A549 treated with RU486 at 1 μM for 4 hours (cell line): ENCODE data around the gene ITIH5. TPM values are rescaled to one million over a fixed set of nuclear protein-coding genes. Genes with fewer than 3 reads are reported as not detected.

Experiments used
- total RNA-seq: library from RNA; stranded (reverse); fragments of 200-300 nt; extraction: Qiagen RNA extraction; gene quantifications from 5 replicates; pipeline ENCODE4 v1.2.3, GENCODE V29; 2022; ENCODE audit warnings: low read depth

The ITIH5 gene
- total RNA-seq = 0.03 to 0.13 TPM (median 0.08 TPM) in 3 of 5 replicates, not detected in the others

DNA sequence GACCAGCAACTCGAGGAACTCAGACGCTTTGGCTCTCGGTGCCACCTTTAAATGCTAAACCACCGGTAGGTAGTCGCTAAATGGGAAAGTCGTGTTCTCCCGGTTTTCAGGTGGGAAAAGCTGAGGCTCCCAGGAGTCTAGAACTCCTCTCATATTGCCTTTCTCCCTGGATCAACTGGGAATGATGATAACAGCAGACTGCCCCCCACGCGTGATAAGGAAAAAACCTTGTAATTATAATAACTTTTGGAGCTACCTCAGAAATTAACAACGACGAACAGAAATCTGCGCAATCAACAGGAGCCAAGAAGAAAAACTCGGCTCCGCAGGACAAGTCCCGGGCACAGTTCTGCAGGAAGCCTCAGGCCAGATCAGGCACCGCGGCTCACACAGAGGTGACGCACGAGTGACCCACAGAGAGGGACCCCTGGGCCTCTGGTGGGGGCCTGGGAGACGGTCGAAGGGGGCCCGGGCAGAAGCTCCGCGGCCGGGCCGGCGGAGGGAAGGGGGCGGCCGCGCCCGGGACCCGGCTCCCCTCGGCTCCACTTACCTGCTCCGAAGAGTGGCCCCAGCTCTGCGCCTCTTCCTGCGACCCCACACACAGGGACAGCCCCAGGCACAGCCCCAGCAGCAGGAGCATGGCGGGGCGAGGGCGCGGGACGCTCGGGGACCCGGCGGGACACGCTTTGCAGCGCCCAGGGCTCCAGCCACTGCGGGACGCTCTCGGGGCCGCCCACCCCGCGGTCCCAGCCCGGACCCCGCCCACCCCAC is at the start of gene ITIH5:
TSS of gene ITIH5 (minus strand) at position 714 of the 771 bp plus-strand sequence. CDS start at position 640, 74 bp downstream.

DNA sequence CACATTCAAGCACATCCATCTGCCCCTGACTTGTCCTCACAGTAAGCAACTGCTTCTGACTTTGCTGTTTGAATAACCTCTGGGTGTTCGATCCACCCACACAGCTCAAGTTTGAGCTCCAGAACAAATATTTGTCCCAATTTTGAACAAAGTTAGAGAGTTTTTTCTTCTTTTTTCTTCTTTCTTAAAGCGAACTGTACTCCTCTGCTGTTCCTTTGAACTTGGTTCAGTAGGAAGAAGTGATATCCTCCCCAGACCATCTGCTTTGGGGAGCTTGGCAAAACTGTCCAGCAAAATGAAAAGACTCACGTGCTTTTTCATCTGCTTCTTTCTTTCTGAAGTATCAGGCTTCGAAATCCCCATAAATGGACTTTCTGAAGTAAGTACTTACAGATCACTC is 36.4 kb upstream of the ITIH5 start, which contains the start of gene ITIH2:
TSS of gene ITIH2 (plus strand) at position 177 of the 400 bp plus-strand sequence. CDS start at position 296, 119 bp downstream.

Other genes with a start within 250 kb of the ITIH5 start
- gene ITIH2, start 36.4 kb upstream of the ITIH5 start, total RNA-seq = 0.08 to 0.36 TPM (median 0.27 TPM) in 5 replicates
- 8.7 to 13.0 TPM (median 12.1 TPM) in 5 replicates for gene KIN, start 121.0 kb upstream of the ITIH5 start, total RNA-seq
- gene ATP5F1C, start 121.2 kb upstream of the ITIH5 start, total RNA-seq = 274 to 340 TPM (median 279 TPM) in 5 replicates
- gene TAF3, start 151.5 kb upstream of the ITIH5 start, total RNA-seq = 7.9 to 9.5 TPM (median 8.8 TPM) in 5 replicates